ENCODE measurements around the gene FAM20C.

- TF ChIP-seq EZH2 (IDR thresholded peaks at IDR 0.05; ENCODE audit: borderline replicate concordance, low read depth, low read length, severe bottlenecking) = no peak
- no peak for TF ChIP-seq JUN (IDR thresholded peaks at IDR 0.05; ENCODE audit: borderline replicate concordance, insufficient read depth, insufficient read length, low read depth)
- no peak for TF ChIP-seq POLR2AphosphoS5 (IDR thresholded peaks at IDR 0.05; ENCODE audit: insufficient read depth, low read depth, low read length)
- no peak for TF ChIP-seq POLR2A (IDR thresholded peaks at IDR 0.05; ENCODE audit: low read depth, low read length)
- TF ChIP-seq, protein P1, sequence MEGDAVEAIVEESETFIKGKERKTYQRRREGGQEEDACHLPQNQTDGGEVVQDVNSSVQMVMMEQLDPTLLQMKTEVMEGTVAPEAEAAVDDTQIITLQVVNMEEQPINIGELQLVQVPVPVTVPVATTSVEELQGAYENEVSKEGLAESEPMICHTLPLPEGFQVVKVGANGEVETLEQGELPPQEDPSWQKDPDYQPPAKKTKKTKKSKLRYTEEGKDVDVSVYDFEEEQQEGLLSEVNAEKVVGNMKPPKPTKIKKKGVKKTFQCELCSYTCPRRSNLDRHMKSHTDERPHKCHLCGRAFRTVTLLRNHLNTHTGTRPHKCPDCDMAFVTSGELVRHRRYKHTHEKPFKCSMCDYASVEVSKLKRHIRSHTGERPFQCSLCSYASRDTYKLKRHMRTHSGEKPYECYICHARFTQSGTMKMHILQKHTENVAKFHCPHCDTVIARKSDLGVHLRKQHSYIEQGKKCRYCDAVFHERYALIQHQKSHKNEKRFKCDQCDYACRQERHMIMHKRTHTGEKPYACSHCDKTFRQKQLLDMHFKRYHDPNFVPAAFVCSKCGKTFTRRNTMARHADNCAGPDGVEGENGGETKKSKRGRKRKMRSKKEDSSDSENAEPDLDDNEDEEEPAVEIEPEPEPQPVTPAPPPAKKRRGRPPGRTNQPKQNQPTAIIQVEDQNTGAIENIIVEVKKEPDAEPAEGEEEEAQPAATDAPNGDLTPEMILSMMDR (IDR thresholded peaks at IDR 0.05; ENCODE audit: extremely low read depth in 1 of 2, insufficient read depth in 1 of 2, low read depth in 1 of 2, low read length in 2 of 2) = no peak
- TF ChIP-seq MAX (IDR thresholded peaks at IDR 0.05; ENCODE audit: insufficient read depth, insufficient read length) = no peak
- no peak for TF ChIP-seq FOS (IDR thresholded peaks at IDR 0.05; ENCODE audit: borderline replicate concordance, insufficient read depth, low read length)
Measured at GRCh38 chr7:284762-285722, 92.7 kb downstream of the FAM20C start.
